Measurements from ENCODE around the gene HSBP1L1.
"Not testable (repeated sequence)": the region's sequence is repeated elsewhere in the genome, so short reads cannot be mapped to it uniquely, and the experiment has no call there.

The HSBP1L1 gene

GRCh38 chr18:79982736-79983135 lies 18.3 kb downstream of the HSBP1L1 start:
- no peaks in the 10 kb centered on the region for H3K27me3 ChIP-seq (ENCODE audit: insufficient read depth, low read length)
- H3K4me1 ChIP-seq (ENCODE audit: insufficient read depth, low read length) = peaks cover 10% of the 10 kb centered on the region
- no peak overlapping the region for H3K4me3 ChIP-seq (ENCODE audit: low read length)
- peaks cover 4% of the 10 kb centered on the region for H3K9me3 ChIP-seq (ENCODE audit: low read length)
- no peak overlapping the region for H2AFZ ChIP-seq (ENCODE audit: low read depth, low read length)
- peaks cover 24% of the 10 kb centered on the region for H3K36me3 ChIP-seq (ENCODE audit: insufficient read depth, low read length)

GRCh38 chr18:79983253-79983652 lies 18.8 kb downstream of the HSBP1L1 start:
- H3K9me3 ChIP-seq (ENCODE audit: low read length) = peaks cover 4% of the 10 kb centered on the region
- H2AFZ ChIP-seq (ENCODE audit: low read depth, low read length) = no peak overlapping the region
- peaks cover 24% of the 10 kb centered on the region for H3K36me3 ChIP-seq (ENCODE audit: insufficient read depth, low read length)
- no peaks in the 10 kb centered on the region for H3K27me3 ChIP-seq (ENCODE audit: insufficient read depth, low read length)
- H3K4me3 ChIP-seq (ENCODE audit: low read length) = no peak overlapping the region
- peaks cover 10% of the 10 kb centered on the region for H3K4me1 ChIP-seq (ENCODE audit: insufficient read depth, low read length)

- Histone ChIP-seq H3K9me3 (ENCODE audit: low read length) (peaks cover 4% of the 10 kb centered on the region), H3K27me3 (ENCODE audit: insufficient read depth, low read length) (no peaks in the 10 kb centered on the region), H2AFZ (ENCODE audit: low read depth, low read length) (no peak overlapping the region), H3K4me3 (ENCODE audit: low read length) (no peak overlapping the region), H3K4me1 (ENCODE audit: insufficient read depth, low read length) (peaks cover 10% of the 10 kb centered on the region), H3K36me3 (ENCODE audit: insufficient read depth, low read length) (peaks cover 24% of the 10 kb centered on the region)
Observed at GRCh38 chr18:79983793-79984192, 19.4 kb downstream of the HSBP1L1 start.

GRCh38 chr18:79985172-79985571 lies 20.7 kb downstream of the HSBP1L1 start:
- H3K27me3 ChIP-seq (ENCODE audit: insufficient read depth, low read length) = no peaks in the 10 kb centered on the region
- H3K36me3 ChIP-seq (ENCODE audit: insufficient read depth, low read length) = peaks cover 19% of the 10 kb centered on the region
- H2AFZ ChIP-seq (ENCODE audit: low read depth, low read length) = no peak overlapping the region
- no peak overlapping the region for H3K4me3 ChIP-seq (ENCODE audit: low read length)
- H3K9me3 ChIP-seq (ENCODE audit: low read length) = peaks cover 1% of the 10 kb centered on the region
- peaks cover 14% of the 10 kb centered on the region for H3K4me1 ChIP-seq (ENCODE audit: insufficient read depth, low read length)

- Histone ChIP-seq H3K27me3 (ENCODE audit: insufficient read depth, low read length) (no peaks in the 10 kb centered on the region), H3K4me1 (ENCODE audit: insufficient read depth, low read length) (peaks cover 14% of the 10 kb centered on the region), H3K36me3 (ENCODE audit: insufficient read depth, low read length) (peaks cover 19% of the 10 kb centered on the region), H3K4me3 (ENCODE audit: low read length) (peak overlapping the region; percentile 98), H3K9me3 (ENCODE audit: low read length) (peaks cover 1% of the 10 kb centered on the region), H2AFZ (ENCODE audit: low read depth, low read length) (no peak overlapping the region)
Observed at GRCh38 chr18:79986726-79987125, 22.3 kb downstream of the HSBP1L1 start.

- Histone ChIP-seq H3K9me3 (ENCODE audit: low read length) (peaks cover 1% of the 10 kb centered on the region), H3K4me3 (ENCODE audit: low read length) (peak overlapping the region; percentile 98)
Observed at GRCh38 chr18:79987566-79987965, 23.1 kb downstream of the HSBP1L1 start.

GRCh38 chr18:79988071-79988450 lies 23.6 kb downstream of the HSBP1L1 start:
- H3K4me3 ChIP-seq (ENCODE audit: low read length) = peak overlapping the region; percentile 98
- peaks cover 19% of the 10 kb centered on the region for H3K36me3 ChIP-seq (ENCODE audit: insufficient read depth, low read length)
- peaks cover 14% of the 10 kb centered on the region for H3K4me1 ChIP-seq (ENCODE audit: insufficient read depth, low read length)
- peaks cover 1% of the 10 kb centered on the region for H3K9me3 ChIP-seq (ENCODE audit: low read length)
- H2AFZ ChIP-seq (ENCODE audit: low read depth, low read length) = peak overlapping the region; percentile 83
- H3K27me3 ChIP-seq (ENCODE audit: insufficient read depth, low read length) = no peaks in the 10 kb centered on the region

More at GRCh38 chr18:79987566-79987965, 23.1 kb downstream of the HSBP1L1 start:
- peak overlapping the region; percentile 83 for H2AFZ ChIP-seq (ENCODE audit: low read depth, low read length)
- peaks cover 19% of the 10 kb centered on the region for H3K36me3 ChIP-seq (ENCODE audit: insufficient read depth, low read length)
- no peaks in the 10 kb centered on the region for H3K27me3 ChIP-seq (ENCODE audit: insufficient read depth, low read length)
- H3K4me1 ChIP-seq (ENCODE audit: insufficient read depth, low read length) = peaks cover 14% of the 10 kb centered on the region

- Histone ChIP-seq H2AFZ (ENCODE audit: low read depth, low read length) (peak within 1 kb of the TSS; percentile 83), H3K27me3 (ENCODE audit: insufficient read depth, low read length) (no peaks in the 10 kb centered on the region), H3K4me1 (ENCODE audit: insufficient read depth, low read length) (peaks cover 14% of the 10 kb centered on the region), H3K36me3 (ENCODE audit: insufficient read depth, low read length) (peaks cover 19% of the 10 kb centered on the region), H3K9me3 (ENCODE audit: low read length) (peaks cover 1% of the 10 kb centered on the region), H3K4me3 (ENCODE audit: low read length) (peak within 1 kb of the TSS; percentile 98)
Observed at GRCh38 chr18:79988451-79989194, 24.2 kb downstream of the HSBP1L1 start, which contains the start of gene TXNL4A. Gene TXNL4A (minus strand): TSS chr18:79988563. CDS start chr18:79988392, 171 bp downstream.

- H3K9me3 ChIP-seq (ENCODE audit: low read length) = peaks cover 1% of the 10 kb centered on the region
- no peaks in the 10 kb centered on the region for H3K27me3 ChIP-seq (ENCODE audit: insufficient read depth, low read length)
- peaks cover 14% of the 10 kb centered on the region for H3K4me1 ChIP-seq (ENCODE audit: insufficient read depth, low read length)
- peaks cover 17% of the 10 kb centered on the region for H3K36me3 ChIP-seq (ENCODE audit: insufficient read depth, low read length)
- peak overlapping the region; percentile 83 for H2AFZ ChIP-seq (ENCODE audit: low read depth, low read length)
- peak overlapping the region; percentile 98 for H3K4me3 ChIP-seq (ENCODE audit: low read length)
Observed at GRCh38 chr18:79989195-79989497, 24.7 kb downstream of the HSBP1L1 start.

GRCh38 chr18:79991494-79991893 lies 27.1 kb downstream of the HSBP1L1 start:
- Histone ChIP-seq H3K4me3 (ENCODE audit: low read length) (no peak overlapping the region), H3K27me3 (ENCODE audit: insufficient read depth, low read length) (no peaks in the 10 kb centered on the region), H2AFZ (ENCODE audit: low read depth, low read length) (no peak overlapping the region), H3K36me3 (ENCODE audit: insufficient read depth, low read length) (no peaks in the 10 kb centered on the region), H3K9me3 (ENCODE audit: low read length) (no peaks in the 10 kb centered on the region), H3K4me1 (ENCODE audit: insufficient read depth, low read length) (peaks cover 12% of the 10 kb centered on the region)

GRCh38 chr18:79999701-80000100 lies 35.3 kb downstream of the HSBP1L1 start:
- H2AFZ ChIP-seq (ENCODE audit: low read depth, low read length); H3K4me1 ChIP-seq (ENCODE audit: insufficient read depth, low read length); H3K4me3 ChIP-seq (ENCODE audit: low read length); H3K27me3 ChIP-seq (ENCODE audit: insufficient read depth, low read length); H3K9me3 ChIP-seq (ENCODE audit: low read length); H3K36me3 ChIP-seq (ENCODE audit: insufficient read depth, low read length): not testable (repeated sequence)

GRCh38 chr18:80000877-80001276 lies 36.4 kb downstream of the HSBP1L1 start:
- no peaks in the 10 kb centered on the region for H3K4me1 ChIP-seq (ENCODE audit: insufficient read depth, low read length)
- no peaks in the 10 kb centered on the region for H3K27me3 ChIP-seq (ENCODE audit: insufficient read depth, low read length)
- no peak overlapping the region for H3K4me3 ChIP-seq (ENCODE audit: low read length)
- H3K9me3 ChIP-seq (ENCODE audit: low read length) = peaks cover 8% of the 10 kb centered on the region
- no peaks in the 10 kb centered on the region for H3K36me3 ChIP-seq (ENCODE audit: insufficient read depth, low read length)
- no peak overlapping the region for H2AFZ ChIP-seq (ENCODE audit: low read depth, low read length)

GRCh38 chr18:80002468-80002867 lies 38.0 kb downstream of the HSBP1L1 start:
- H3K36me3 ChIP-seq (ENCODE audit: insufficient read depth, low read length) = no peaks in the 10 kb centered on the region
- H2AFZ ChIP-seq (ENCODE audit: low read depth, low read length) = no peak overlapping the region
- no peaks in the 10 kb centered on the region for H3K27me3 ChIP-seq (ENCODE audit: insufficient read depth, low read length)
- peaks cover 8% of the 10 kb centered on the region for H3K9me3 ChIP-seq (ENCODE audit: low read length)
- H3K4me1 ChIP-seq (ENCODE audit: insufficient read depth, low read length) = peaks cover 4% of the 10 kb centered on the region
- H3K4me3 ChIP-seq (ENCODE audit: low read length) = no peak overlapping the region

Measured in neuron (in vitro differentiated cells).